GM12875 (cell line): ENCODE measurements around the gene TMEM141.

Experiments
- H3K4me3 ChIP-seq: one replicate; pipeline ENCODE4 v1.5.1; 2011; ENCODE audit warnings: low read depth, low read length, control low read depth
- CTCF ChIP-seq: IDR thresholded peaks from 2 replicates; pipeline ENCODE4 v1.5.1; 2011; ENCODE audit warnings: low read depth, mild to moderate bottlenecking, control low read depth, inconsistent platforms, low read length, moderate library complexity, borderline replicate concordance; ENCODE audit not compliant: insufficient read depth

TMEM141 gene

DNA sequence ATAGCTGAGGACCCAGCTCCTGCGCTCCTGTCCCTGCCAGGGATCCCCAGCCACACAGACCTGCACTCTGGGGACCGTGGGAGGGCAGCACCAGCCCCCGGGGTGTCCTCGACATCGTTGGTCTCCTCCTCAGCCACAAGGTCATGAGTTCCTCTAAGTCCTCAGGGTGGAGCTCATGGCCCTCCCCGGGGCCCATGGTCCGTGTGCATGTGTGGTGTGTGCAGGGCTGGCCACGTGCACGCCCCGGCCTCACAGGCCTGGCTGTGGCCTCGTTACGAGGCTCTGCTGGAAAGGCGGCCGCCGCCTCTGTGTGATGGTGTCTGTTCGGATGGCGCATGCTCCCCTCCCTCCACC, 35.0 kb downstream of the TMEM141 start:
- no peak for TF ChIP-seq CTCF
- no peak overlapping the region for H3K4me3 ChIP-seq

- H3K4me3 ChIP-seq, result no peak overlapping the region
- no peak for TF ChIP-seq CTCF
These were observed 35.8 kb downstream of the TMEM141 start for GRCh38 chr9:136826703-136827582.

DNA sequence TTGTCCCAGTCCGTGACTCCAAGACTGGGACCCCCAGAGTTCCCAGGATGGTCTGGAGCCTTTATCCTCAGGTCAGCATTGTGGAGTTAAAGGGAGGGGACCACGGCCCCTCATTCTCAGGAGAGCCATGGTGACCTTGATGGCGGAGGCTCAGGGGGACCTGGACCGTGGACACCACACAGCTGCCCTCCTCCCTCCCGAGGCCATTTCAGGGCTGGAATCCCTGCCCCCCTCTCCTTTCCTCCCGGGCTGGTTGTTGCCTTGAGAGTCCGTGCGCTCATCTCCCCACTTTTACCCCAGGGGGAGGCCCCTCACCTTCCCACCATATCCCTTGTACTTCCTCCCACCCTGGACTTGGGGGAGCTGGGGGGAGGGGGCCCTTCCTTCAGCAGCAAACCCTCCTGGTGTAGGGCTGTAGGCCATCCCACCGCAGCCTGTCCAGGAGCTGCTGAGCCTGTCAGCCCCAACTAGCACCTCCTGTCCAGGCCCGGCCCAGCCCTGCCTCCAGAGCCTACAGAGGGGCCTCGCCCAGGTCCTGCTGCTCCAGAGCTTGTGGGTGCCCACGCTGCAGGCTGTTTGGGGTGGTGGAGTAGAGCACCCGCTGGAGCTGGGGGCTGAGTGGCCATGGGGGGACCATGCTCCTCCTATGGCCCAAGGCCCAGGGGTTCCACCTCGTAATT, 36.8 kb downstream of the TMEM141 start:
- H3K4me3 ChIP-seq, result no peak overlapping the region
- no peak for TF ChIP-seq CTCF

DNA sequence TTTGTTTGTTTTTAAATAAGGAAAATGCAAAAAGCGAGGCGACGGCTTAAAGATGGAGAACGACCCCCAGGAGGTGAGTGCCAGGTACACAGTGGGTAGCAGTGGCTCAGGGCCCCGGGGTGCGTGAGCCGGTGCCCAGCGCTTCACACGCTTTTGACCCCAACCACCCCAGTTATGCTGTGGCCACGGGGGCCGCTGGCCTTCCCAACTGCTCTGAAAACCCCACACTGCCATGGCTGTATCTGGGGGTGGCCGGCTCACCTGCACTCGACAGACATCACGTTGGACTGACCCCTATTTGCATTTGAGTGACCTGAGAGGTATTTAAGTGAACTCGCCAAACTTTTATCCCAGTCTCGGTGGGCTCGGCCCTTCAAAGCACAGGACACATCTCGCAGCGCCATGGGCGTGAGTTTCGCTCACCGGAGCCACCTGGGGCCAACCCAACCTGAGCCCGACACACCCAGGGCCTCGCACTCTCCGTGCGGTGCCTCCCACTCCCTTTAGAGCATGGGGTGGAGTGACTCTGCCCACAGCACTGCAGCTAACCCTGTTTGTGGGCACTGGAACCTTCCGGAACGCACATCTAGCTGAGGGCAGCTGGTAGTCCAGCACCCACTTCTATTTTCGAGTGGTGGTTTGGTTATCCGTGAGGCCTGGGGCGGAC, 37.5 kb downstream of the TMEM141 start:
- no peak overlapping the region for H3K4me3 ChIP-seq
- TF ChIP-seq CTCF, result no peak

GRCh38 chr9:136829412-136829811, 38.3 kb downstream of the TMEM141 start:
- no peak overlapping the region for H3K4me3 ChIP-seq
- TF ChIP-seq CTCF, result no peak

- TF ChIP-seq CTCF, result no peak
These were observed 39.1 kb downstream of the TMEM141 start for GRCh38 chr9:136829981-136830885.

More at GRCh38 chr9:136829981-136830885, 39.1 kb downstream of the TMEM141 start:
- no peak overlapping the region for H3K4me3 ChIP-seq
